NCI-H1048 (cell line): ENCODE results near the gene TFAP2A.

ENCODE experiments used
- DNase-seq: peaks from one replicate; lab custom pipeline; 2025; lab: John Stamatoyannopoulos, UW

TFAP2A gene

GRCh38 chr6:10425975-10426780, 11.3 kb upstream of the TFAP2A start:
- no peak for DNase-seq

- DNase-seq: no peak
Measured at GRCh38 chr6:10425176-10425974, 10.5 kb upstream of the TFAP2A start.

DNA sequence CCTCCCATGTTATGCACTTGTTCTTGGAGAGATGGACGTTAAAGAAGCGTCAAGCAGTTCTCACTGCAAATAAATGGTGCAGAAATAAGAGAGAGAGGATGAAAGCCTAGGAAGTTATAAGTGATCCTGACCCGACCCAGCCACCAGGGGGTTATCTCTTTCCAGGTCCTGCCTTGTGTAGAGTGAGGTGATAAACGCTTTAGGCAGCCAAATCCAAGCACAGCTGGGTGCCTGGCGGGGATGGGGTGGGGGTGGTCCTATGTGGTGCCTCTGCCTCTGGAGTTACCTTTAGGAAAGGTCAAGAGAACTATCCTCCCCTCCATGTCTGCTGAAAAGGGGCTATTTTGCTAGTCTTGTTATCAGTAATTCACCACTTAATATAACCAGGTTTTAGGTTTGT, 9.2 kb upstream of the TFAP2A start:
- DNase-seq: no peak

- DNase-seq: no peak
Measured at GRCh38 chr6:10422737-10423034, 7.8 kb upstream of the TFAP2A start.

DNA sequence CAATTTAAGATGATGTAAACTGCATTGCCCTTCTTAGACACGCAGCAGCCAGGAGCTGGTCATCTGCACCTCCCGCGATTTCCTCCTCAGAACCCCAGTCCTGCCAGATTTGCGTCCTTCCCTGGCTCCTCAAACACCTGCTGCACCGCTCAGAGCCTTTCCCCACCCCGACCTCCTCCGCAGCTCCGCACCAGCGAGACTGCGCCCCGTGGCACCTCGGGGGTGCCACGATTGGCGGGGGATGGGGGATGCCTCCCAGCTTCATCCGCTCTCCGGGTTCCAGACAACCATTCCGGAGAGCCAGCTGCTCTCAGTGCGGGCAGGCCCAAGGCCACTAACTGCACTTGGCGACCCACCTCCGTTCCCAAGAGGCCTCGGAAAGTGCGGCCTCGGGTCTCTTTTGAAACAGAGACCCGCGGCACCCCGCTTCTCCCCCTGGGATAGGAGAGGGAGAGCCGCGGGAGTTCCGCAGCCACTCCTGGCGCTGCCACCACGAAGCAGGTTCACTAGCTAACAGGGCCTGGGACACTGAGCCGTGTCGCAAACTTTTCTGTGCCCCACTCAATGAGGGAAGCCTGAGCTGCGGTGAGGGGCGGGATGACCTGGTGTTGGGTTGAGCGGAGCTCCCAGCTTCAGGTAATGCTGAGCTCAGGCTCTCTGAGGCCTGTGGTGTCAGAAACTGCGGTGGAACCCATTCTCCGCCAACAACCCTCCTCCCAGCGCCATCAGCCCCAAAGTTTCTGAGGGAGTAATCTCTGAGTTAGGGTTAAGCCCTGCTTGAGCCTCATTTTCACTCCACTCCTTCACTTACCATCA, 7.3 kb upstream of the TFAP2A start:
- DNase-seq: no peak

GRCh38 chr6:10421158-10421920, 6.5 kb upstream of the TFAP2A start:
- no peak for DNase-seq

GRCh38 chr6:10420546-10421157, 5.8 kb upstream of the TFAP2A start:
- no peak for DNase-seq

DNA sequence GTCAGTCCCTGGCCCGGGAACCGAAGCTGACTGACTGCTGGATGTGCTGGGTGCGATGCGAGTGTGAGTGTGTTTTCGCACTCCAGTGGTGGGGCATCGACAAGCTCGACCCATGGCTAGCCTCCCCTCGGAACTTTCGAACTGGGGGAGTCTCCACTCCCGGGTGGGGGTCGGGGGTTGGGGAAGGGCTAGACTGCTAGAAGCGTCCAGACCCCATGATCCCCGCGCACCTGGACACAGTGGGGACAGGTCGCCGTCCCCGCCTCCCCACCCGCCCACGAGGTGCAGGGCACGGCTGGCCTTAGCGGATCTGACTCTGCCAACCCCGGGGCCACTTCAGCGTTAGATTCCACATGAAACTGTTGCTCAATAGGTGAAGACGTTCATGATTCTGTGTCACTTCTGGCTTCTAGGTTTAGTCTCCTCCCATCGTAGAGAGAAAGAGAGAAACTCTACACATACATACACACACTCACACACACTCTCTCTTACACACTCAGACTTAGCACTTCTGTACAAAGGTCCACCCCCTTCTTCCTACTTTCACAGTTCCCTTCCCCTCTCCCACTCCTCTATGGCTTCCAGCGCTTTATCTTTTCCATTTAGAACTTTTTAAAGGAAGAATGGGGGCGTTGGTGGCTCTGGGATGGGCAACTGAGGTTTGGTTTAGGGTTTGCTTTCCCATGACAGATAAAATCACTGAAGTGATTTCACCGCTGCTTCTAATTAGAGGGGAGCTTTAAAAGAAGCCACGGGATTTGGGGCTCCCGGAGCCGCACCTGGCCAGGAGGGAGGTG, 5.1 kb upstream of the TFAP2A start:
- DNase-seq: no peak

GRCh38 chr6:10418862-10419748, 4.2 kb upstream of the TFAP2A start:
- no peak for DNase-seq

GRCh38 chr6:10418361-10418861, 3.5 kb upstream of the TFAP2A start:
- DNase-seq: no peak

DNA sequence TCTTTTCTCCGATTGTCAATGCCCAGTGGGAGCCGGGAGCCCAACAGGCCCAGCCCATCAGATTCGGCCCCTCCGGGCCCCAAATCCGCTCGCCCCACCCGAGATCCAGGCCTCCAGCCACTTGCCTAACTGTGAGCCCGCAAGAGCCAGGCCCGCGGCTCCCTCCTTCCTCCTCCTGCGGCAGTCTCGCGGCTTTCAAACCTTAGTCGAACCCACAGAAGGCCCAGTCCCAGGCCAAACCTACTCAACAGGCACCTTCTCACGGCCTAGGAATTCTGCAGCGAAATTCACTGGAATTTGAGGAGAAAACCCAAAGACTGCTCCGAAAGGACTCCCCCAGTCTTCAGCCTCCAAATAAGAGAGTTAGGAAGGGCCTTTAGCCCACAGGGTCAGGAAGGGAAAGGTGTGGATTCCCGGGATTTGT, 2.8 kb upstream of the TFAP2A start:
- DNase-seq: no peak

DNA sequence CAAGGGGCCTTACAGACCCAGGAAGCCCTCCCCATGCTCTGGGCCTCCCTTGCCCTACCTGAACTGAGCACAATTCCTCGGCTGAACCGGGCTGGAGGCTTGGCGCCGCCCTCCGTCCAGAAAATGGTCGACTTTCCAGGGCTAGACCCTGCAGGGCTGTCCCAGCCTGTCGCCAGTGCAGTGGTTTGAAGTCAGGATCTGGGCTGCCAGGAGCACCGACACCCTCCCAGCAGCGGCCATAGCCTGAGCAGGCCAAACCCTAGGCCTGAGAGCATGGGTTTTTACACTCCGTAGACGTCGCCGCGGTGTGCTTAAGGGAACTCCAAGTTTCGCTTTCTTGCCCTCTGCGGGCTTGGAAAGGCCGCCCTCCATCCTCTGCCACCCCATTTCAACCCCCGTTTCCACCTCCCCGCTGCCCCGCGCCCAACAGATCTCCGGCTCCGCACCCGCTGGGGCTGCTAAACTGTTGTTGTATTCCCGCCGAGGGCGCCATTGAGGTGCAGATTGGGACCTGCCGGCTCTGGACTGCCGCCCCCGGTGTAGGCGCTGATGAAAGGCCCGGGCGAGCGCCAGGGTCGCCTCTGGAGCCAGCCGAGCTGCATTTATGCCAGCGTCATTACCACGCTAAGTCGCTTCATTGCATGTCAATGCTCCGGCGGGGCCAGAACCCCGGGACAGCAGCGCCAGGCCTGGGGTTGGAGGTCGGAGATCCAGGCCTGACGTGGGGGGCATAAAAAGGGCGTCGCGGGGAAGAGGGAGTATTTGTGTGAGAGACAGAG, 2.2 kb upstream of the TFAP2A start:
- DNase-seq: no peak

- DNase-seq: no peak
Measured at GRCh38 chr6:10416516-10416862, 1.6 kb upstream of the TFAP2A start.

DNA sequence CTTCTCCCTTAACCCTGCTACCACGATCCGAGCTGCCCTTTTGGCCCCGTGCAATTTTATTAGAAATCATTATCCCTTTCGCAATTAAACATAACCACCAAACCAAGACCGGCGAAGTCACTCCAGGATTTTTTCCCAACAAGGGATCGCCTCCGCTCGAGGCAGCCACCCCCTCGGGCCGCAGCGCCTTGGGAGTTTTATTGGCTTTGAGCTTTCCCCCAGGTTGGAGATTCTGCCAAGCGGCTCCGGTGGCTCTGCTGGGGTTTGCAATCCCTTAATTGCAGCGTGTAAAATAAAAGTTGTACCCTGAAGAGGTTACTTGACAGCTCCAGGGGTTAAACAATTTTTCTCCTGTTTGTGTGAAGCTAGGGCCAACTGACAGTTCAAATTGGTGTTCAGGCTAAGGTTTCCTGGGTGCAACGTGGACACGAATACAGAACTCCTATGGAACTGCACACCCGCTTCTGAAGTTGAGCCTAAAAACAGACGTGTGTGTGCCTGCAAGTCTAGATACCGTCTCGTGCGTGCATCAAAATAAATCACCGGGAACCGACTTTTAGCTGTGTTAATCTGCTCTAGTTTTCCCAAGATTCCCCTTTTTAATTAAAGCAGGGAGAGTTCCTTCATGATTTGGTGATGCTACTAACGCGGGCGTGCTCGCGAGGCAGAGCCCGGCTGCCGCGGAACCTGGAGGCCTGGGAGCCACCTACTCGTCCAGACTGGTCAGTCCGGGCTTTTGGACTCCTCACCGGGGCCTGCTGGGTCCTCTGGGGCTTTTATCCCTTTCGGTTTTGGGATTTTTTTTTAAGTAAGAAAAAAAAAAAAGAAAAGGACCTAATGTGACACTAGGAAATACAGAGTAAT, 975 bp upstream of the TFAP2A start:
- DNase-seq: no peak

DNA sequence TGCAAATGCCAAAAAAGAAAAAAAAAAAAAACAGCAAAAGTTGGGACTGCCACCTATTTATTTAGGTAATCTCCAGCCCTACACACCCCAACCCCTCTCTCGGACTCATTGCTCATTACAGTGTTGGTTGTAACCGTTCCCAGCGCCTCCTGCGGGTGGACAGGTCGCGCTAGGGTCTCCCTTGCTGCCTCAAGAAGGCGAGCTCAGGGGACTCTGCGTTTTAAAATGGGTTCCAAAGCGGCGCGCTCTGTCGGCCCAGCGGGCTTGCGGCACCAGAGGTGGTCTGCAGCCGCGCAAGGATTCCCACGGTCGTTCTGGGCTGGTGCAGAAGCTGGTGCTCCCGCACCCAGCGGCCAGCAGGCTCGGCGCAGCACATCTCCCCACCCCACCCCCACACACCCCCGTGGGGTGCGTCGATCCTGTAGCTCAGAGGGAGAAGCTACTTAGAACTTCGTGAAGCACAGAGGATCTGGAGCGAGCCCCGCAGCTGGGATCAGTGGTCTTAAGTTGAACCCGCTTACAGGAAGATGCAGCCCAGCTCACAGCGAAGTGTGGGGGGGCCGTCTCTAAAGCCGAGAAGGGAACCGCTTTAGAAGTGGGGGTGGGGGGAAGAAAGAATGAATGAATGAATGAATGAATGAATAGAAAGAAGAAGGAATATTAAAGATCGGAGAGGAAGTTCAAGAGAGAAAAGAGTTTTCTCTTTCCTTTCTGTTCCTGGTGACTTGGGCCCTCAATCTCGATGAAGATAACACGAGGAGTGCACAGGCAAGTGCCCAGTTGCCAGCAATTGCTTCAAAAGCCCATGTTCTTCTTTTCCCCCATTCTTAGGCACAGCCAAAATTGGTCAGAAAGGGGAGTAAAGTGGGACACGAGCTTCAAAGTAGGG, 780 bp downstream of the TFAP2A start:
- DNase-seq: no peak

DNA sequence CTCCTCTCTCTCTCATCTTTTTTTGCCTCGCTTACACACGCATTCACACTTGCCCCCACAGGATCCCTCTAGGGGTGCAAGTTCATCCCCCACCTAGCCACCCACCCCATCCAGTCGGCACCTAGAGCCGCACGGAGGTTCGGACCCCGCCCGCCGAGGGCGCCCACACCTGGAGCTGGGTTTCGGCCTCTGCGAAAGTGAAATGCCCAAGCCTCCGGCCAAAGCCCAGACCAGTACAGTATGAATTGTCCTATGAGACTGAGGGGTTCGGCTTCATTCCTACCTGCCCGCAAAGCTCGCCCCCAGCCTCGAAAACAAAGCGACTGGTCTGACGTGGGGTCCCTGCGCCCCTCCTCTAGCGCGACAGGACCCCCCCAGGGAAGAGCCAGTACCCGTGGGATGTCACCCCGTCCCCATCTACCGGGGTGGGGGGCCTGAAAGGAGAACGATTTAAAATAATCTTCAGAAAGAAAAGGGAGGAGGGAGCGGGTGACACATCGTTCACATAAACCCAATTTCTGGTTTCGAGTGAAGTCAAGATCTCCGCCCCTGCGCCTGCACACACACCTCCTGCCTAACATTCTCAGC, 1.5 kb downstream of the TFAP2A start:
- no peak for DNase-seq
